Astrocyte (in vitro differentiated cells and primary cell): ENCODE measurements around the gene HDAC11.

Experiments used
- CTCF ChIP-seq: IDR thresholded peaks from 2 replicates; pipeline ENCODE4 v1.5.1; 2011; ENCODE audit warnings: low read depth, mild to moderate bottlenecking, inconsistent platforms, low read length, moderate library complexity; ENCODE audit not compliant: insufficient read depth
- EZH2 ChIP-seq: IDR thresholded peaks from 2 replicates; pipeline ENCODE4 v1.6.1; 2012; ENCODE audit warnings: mild to moderate bottlenecking, low read length, inconsistent platforms; ENCODE audit not compliant: insufficient read depth

- TF ChIP-seq CTCF, result no peak
- no peak for TF ChIP-seq EZH2
Observed at GRCh38 chr3:13479582-13480339, at the start of gene HDAC11.
